ENCODE data around the gene NKD2.

GRCh38 chr5:983568-983967 is 25.0 kb upstream of the NKD2 start:
- TF ChIP-seq CTCF (conservative IDR thresholded peaks at IDR 0.05; ENCODE audit: low read depth, low read length) (no peak), BHLHE40 (IDR thresholded peaks at IDR 0.05; ENCODE audit: low read depth, low read length) (no peak), CHD1 (IDR thresholded peaks at IDR 0.05; ENCODE audit: low read depth, low read length) (no peak), RAD21 (IDR thresholded peaks at IDR 0.05; ENCODE audit: low read length) (no peak), POLR2A (IDR thresholded peaks at IDR 0.05; ENCODE audit: low read depth, low read length) (no peak), RFX5 (IDR thresholded peaks at IDR 0.05; ENCODE audit: low read depth, low read length) (no peak), MAZ (IDR thresholded peaks at IDR 0.05; ENCODE audit: borderline replicate concordance, low read depth, low read length) (no peak), CEBPB (IDR thresholded peaks at IDR 0.05; ENCODE audit: low read depth, low read length) (no peak), RCOR1 (IDR thresholded peaks at IDR 0.05; ENCODE audit: insufficient replicate concordance, low read length) (no peak), SMC3 (IDR thresholded peaks at IDR 0.05; ENCODE audit: low read depth, low read length) (no peak), ELK1 (IDR thresholded peaks at IDR 0.05; ENCODE audit: borderline replicate concordance, low read depth, low read length) (no peak), MXI1 (IDR thresholded peaks at IDR 0.05; ENCODE audit: borderline replicate concordance, low read depth, low read length) (no peak), USF2 (IDR thresholded peaks at IDR 0.05; ENCODE audit: low read depth, low read length) (no peak)

Measured in IMR-90 (cell line).